Vagina (tissue), 2 donors: ENCODE results near the gene ABHD8. TPM values are rescaled to one million over a fixed set of nuclear protein-coding genes. Genes with fewer than 3 reads are reported as not detected.
A peak's percentile ranks its signal among the peaks of the same experiment; 100 is the strongest.

ENCODE experiments used
- DNase-seq, 2 donors: peaks; one replicate each; pipeline ENCODE4 v3.0.0-alpha.2; 2017; ENCODE audit errors: extremely low spot score in 2 of 2
- H3K27ac ChIP-seq: fragments of 200-600 bp; sonication (generic); one replicate; pipeline ENCODE4 v1.5.1; 2019
- H3K27me3 ChIP-seq: fragments of 200-600 bp; sonication (generic); one replicate; pipeline ENCODE4 v1.5.1; 2019
- H3K36me3 ChIP-seq, 2 donors: fragments of 200-600 bp; sonication (generic); one replicate each; pipeline ENCODE4 v1.5.1; 2017 to 2019
- H3K4me1 ChIP-seq: fragments of 200-600 bp; sonication (generic); one replicate; pipeline ENCODE4 v1.5.1; 2019
- H3K4me3 ChIP-seq, 2 donors: fragments of 200-600 bp; sonication (generic); 1 replicate in 1 of 2; 2 replicates in 1 of 2; pipeline ENCODE4 v1.5.1; 2016 to 2019
- H3K9me3 ChIP-seq: fragments of 200-600 bp; sonication (generic); one replicate; pipeline ENCODE4 v1.5.1; 2019
- CTCF ChIP-seq, 3 experiments: fragments of 450-650 bp in 2 of 3; fragments of 200-600 bp in 1 of 3; sonication (generic) in 1 of 3; IDR thresholded peaks; one replicate each; pipeline ENCODE4 v1.5.1; 2017 to 2019; ENCODE audit warnings: antibody characterized with exemption in 3 of 3, mild to moderate bottlenecking in 2 of 3, moderate library complexity in 2 of 3
- POLR2A ChIP-seq, 2 donors: fragments of 450-650 bp; IDR thresholded peaks; one replicate each; pipeline ENCODE4 v1.6.1; 2017; ENCODE audit warnings: antibody characterized with exemption in 2 of 2, mild to moderate bottlenecking in 2 of 2, moderate library complexity in 2 of 2
- POLR2AphosphoS5 ChIP-seq, 2 donors: sonication (generic); formaldehyde crosslinking; IDR thresholded peaks; one replicate each; pipeline ENCODE4 v1.9.0; 2017; ENCODE audit warnings: antibody characterized with exemption in 2 of 2, mild to moderate bottlenecking in 2 of 2, low read depth in 1 of 2; ENCODE audit not compliant: insufficient read depth in 1 of 2
- intact Hi-C: fragments of 100-400 bp; cut with DNase I; formaldehyde crosslinking; loops from one replicate; pipeline ENCODE4 v1.15.1; 2023
- total RNA-seq: library from RNA; depleted of rRNA; stranded (reverse); fragments of >200 nt; gene quantifications from one replicate; pipeline ENCODE4 v1.2.3, GENCODE V29; 2016

The ABHD8 gene
- total RNA-seq, 1 donor from 2014 or later, result 10.8 TPM

- no peak for TF ChIP-seq POLR2A (IDR thresholded peaks at IDR 0.05)
- no peak for TF ChIP-seq POLR2AphosphoS5 (IDR thresholded peaks at IDR 0.05; ENCODE audit: insufficient read depth in 1 of 2, low read depth in 1 of 2)
Measured at GRCh38 chr19:17340871-17341357, 37.7 kb upstream of the ABHD8 start.

GRCh38 chr19:17340302-17340870, 37.2 kb upstream of the ABHD8 start:
- Histone ChIP-seq H3K27ac (no peak overlapping the region), H3K4me3 (no peak overlapping the region), H3K9me3 (no peaks in the 10 kb centered on the region), H3K36me3 (no peaks in the 10 kb centered on the region), H3K4me1 (peaks cover 38% of the 10 kb centered on the region), H3K27me3 (no peaks in the 10 kb centered on the region)
- intact Hi-C loops, result no loop called here
- DNase-seq, result no peak
- TF ChIP-seq CTCF (IDR thresholded peaks at IDR 0.05) (no peak), POLR2AphosphoS5 (IDR thresholded peaks at IDR 0.05; ENCODE audit: insufficient read depth in 1 of 2, low read depth in 1 of 2) (no peak), POLR2A (IDR thresholded peaks at IDR 0.05) (no peak)

More at GRCh38 chr19:17340871-17341357, 37.7 kb upstream of the ABHD8 start:
- H3K36me3 ChIP-seq, result no peaks in the 10 kb centered on the region
- H3K27me3 ChIP-seq, result no peaks in the 10 kb centered on the region
- no peak overlapping the region for H3K4me3 ChIP-seq
- peaks cover 33% of the 10 kb centered on the region for H3K4me1 ChIP-seq
- H3K27ac ChIP-seq, result no peak overlapping the region
- no peaks in the 10 kb centered on the region for H3K9me3 ChIP-seq
- intact Hi-C loops, result no loop called here
- no peak for DNase-seq

- intact Hi-C loops, result no loop called here
- H3K27ac ChIP-seq, result no peak overlapping the region
- H3K36me3 ChIP-seq, result no peaks in the 10 kb centered on the region
- H3K9me3 ChIP-seq, result no peaks in the 10 kb centered on the region
- H3K4me3 ChIP-seq, result no peak overlapping the region
- no peak for DNase-seq
- TF ChIP-seq POLR2A (IDR thresholded peaks at IDR 0.05) (no peak), CTCF (IDR thresholded peaks at IDR 0.05) (no peak), POLR2AphosphoS5 (IDR thresholded peaks at IDR 0.05; ENCODE audit: insufficient read depth in 1 of 2, low read depth in 1 of 2) (no peak)
- H3K27me3 ChIP-seq, result no peaks in the 10 kb centered on the region
- peaks cover 44% of the 10 kb centered on the region for H3K4me1 ChIP-seq
Measured at GRCh38 chr19:17339088-17339741, 36.0 kb upstream of the ABHD8 start.

GRCh38 chr19:17338433-17339078, 35.3 kb upstream of the ABHD8 start:
- intact Hi-C loops, result no loop called here
- DNase-seq, result no peak
- Histone ChIP-seq H3K36me3 (no peaks in the 10 kb centered on the region), H3K4me1 (peaks cover 50% of the 10 kb centered on the region), H3K27me3 (no peaks in the 10 kb centered on the region), H3K4me3 (peak overlapping the region; percentile 73 to 82), H3K9me3 (no peaks in the 10 kb centered on the region), H3K27ac (peak overlapping the region; percentile 90)
- TF ChIP-seq CTCF (IDR thresholded peaks at IDR 0.05), result no peak

GRCh38 chr19:17337675-17338432, 34.6 kb upstream of the ABHD8 start:
- no peaks in the 10 kb centered on the region for H3K27me3 ChIP-seq
- H3K36me3 ChIP-seq, result no peaks in the 10 kb centered on the region
- DNase-seq, result no peak
- peak overlapping the region; percentile 73 to 82 for H3K4me3 ChIP-seq
- H3K4me1 ChIP-seq, result peaks cover 57% of the 10 kb centered on the region
- peak overlapping the region; percentile 90 for H3K27ac ChIP-seq
- no peaks in the 10 kb centered on the region for H3K9me3 ChIP-seq
- no peak for TF ChIP-seq CTCF (IDR thresholded peaks at IDR 0.05)
- no peak for TF ChIP-seq POLR2A (IDR thresholded peaks at IDR 0.05)
- TF ChIP-seq POLR2AphosphoS5 (IDR thresholded peaks at IDR 0.05; ENCODE audit: insufficient read depth in 1 of 2, low read depth in 1 of 2), result peak in 1 of 2 donors; percentile 12
- intact Hi-C loops, result no loop called here
